ENCODE measurements around the gene BST1.
"Not testable (repeated sequence)": the region's sequence is repeated elsewhere in the genome, so short reads cannot be mapped to it uniquely, and the experiment has no call there.

BST1 gene

GRCh38 chr4:15729910-15730533 lies 27.2 kb downstream of the BST1 start:
- H3K27ac ChIP-seq (ENCODE audit: low read depth, low read length) = 0 out of 2 replicates have a peak overlapping the region, but pooled peaks have one; percentile 11
- no peak overlapping the region for H3K4me3 ChIP-seq (ENCODE audit: insufficient read depth, low read length, poor library complexity, severe bottlenecking)
- no peak overlapping the region for H2AFZ ChIP-seq (ENCODE audit: low read depth, low read length, severe bottlenecking)
- no peaks in the 10 kb centered on the region for H3K36me3 ChIP-seq (ENCODE audit: low read length)
- H3K9me3 ChIP-seq (ENCODE audit: insufficient read depth, low read length) = no peaks in the 10 kb centered on the region
- peak overlapping the region; percentile 49 for H3K4me2 ChIP-seq (ENCODE audit: low read depth, low read length, poor library complexity, severe bottlenecking)
- H3K9me2 ChIP-seq (replicated peaks; ENCODE audit: insufficient read depth, low read length) = no peaks in the 10 kb centered on the region
- TF ChIP-seq, protein P1, sequence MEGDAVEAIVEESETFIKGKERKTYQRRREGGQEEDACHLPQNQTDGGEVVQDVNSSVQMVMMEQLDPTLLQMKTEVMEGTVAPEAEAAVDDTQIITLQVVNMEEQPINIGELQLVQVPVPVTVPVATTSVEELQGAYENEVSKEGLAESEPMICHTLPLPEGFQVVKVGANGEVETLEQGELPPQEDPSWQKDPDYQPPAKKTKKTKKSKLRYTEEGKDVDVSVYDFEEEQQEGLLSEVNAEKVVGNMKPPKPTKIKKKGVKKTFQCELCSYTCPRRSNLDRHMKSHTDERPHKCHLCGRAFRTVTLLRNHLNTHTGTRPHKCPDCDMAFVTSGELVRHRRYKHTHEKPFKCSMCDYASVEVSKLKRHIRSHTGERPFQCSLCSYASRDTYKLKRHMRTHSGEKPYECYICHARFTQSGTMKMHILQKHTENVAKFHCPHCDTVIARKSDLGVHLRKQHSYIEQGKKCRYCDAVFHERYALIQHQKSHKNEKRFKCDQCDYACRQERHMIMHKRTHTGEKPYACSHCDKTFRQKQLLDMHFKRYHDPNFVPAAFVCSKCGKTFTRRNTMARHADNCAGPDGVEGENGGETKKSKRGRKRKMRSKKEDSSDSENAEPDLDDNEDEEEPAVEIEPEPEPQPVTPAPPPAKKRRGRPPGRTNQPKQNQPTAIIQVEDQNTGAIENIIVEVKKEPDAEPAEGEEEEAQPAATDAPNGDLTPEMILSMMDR (IDR thresholded peaks at IDR 0.05; ENCODE audit: insufficient read depth, low read length, poor library complexity, severe bottlenecking) = peak; percentile 89
- no peak for TF ChIP-seq EZH2phosphoT487 (conservative IDR thresholded peaks at IDR 0.05; ENCODE audit: low read length)
- H3K79me2 ChIP-seq (ENCODE audit: insufficient read depth, low read length) = no peaks in the 10 kb centered on the region
- H3K9ac ChIP-seq (ENCODE audit: low read length) = no peak overlapping the region
- H3F3A ChIP-seq (ENCODE audit: insufficient read depth) = peaks cover 5% of the 10 kb centered on the region; the same call in 1 of the 2 replicates
- H3K27me3 ChIP-seq (ENCODE audit: low read length) = no peaks in the 10 kb centered on the region
- no peaks in the 10 kb centered on the region for H4K20me1 ChIP-seq (ENCODE audit: low read depth, low read length)

DNA sequence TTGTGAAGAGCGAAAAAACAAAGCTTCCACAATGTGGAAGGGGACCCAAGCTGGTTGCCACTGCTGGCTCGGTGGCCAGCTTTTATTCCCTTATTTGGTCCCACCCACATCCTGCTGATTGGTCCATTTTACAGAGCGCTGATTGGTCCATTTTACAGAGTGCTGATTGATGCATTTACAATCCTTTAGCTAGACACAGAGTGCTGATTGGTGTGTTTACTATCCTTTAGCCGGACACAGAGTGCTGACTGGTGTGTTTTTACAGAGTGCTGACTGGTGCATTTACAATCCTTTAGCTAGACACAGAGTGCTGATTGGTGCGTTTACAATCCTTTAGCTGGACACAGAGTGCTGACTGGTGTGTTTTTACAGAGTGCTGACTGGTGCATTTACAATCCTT lies 30.2 kb downstream of the BST1 start:
- H3K79me2 ChIP-seq (ENCODE audit: insufficient read depth, low read length) = not testable (repeated sequence)

GRCh38 chr4:15735536-15735935 lies 32.7 kb downstream of the BST1 start:
- H3K9ac ChIP-seq (ENCODE audit: low read length) = no peak overlapping the region
- no peaks in the 10 kb centered on the region for H3K9me3 ChIP-seq (ENCODE audit: insufficient read depth, low read length)
- H3K27ac ChIP-seq (ENCODE audit: low read depth, low read length) = no peak overlapping the region
- no peaks in the 10 kb centered on the region for H3K36me3 ChIP-seq (ENCODE audit: low read length)
- TF ChIP-seq EZH2phosphoT487 (conservative IDR thresholded peaks at IDR 0.05; ENCODE audit: low read length) = no peak
- TF ChIP-seq, protein P1 (IDR thresholded peaks at IDR 0.05; ENCODE audit: insufficient read depth, low read length, poor library complexity, severe bottlenecking) = no peak
- H3K27me3 ChIP-seq (ENCODE audit: low read length) = no peaks in the 10 kb centered on the region
- H3K4me2 ChIP-seq (ENCODE audit: low read depth, low read length, poor library complexity, severe bottlenecking) = no peak overlapping the region
- no peaks in the 10 kb centered on the region for H3K9me2 ChIP-seq (replicated peaks; ENCODE audit: insufficient read depth, low read length)
- no peaks in the 10 kb centered on the region; the same call in 1 of the 2 replicates for H3F3A ChIP-seq (ENCODE audit: insufficient read depth)
- no peaks in the 10 kb centered on the region for H3K79me2 ChIP-seq (ENCODE audit: insufficient read depth, low read length)
- H2AFZ ChIP-seq (ENCODE audit: low read depth, low read length, severe bottlenecking) = no peak overlapping the region
- no peak overlapping the region for H3K4me3 ChIP-seq (ENCODE audit: insufficient read depth, low read length, poor library complexity, severe bottlenecking)
- H4K20me1 ChIP-seq (ENCODE audit: low read depth, low read length) = no peaks in the 10 kb centered on the region

More for the DNA sequence above, 30.2 kb downstream of the BST1 start:
- not testable (repeated sequence) for H4K20me1 ChIP-seq (ENCODE audit: low read depth, low read length); H3K4me2 ChIP-seq (ENCODE audit: low read depth, low read length, poor library complexity, severe bottlenecking); H3K27ac ChIP-seq (ENCODE audit: low read depth, low read length); H3F3A ChIP-seq (ENCODE audit: insufficient read depth); H3K9me2 ChIP-seq (replicated peaks; ENCODE audit: insufficient read depth, low read length); H2AFZ ChIP-seq (ENCODE audit: low read depth, low read length, severe bottlenecking); H3K27me3 ChIP-seq (ENCODE audit: low read length); H3K36me3 ChIP-seq (ENCODE audit: low read length); H3K9me3 ChIP-seq (ENCODE audit: insufficient read depth, low read length); H3K4me3 ChIP-seq (ENCODE audit: insufficient read depth, low read length, poor library complexity, severe bottlenecking); H3K9ac ChIP-seq (ENCODE audit: low read length)

DNA sequence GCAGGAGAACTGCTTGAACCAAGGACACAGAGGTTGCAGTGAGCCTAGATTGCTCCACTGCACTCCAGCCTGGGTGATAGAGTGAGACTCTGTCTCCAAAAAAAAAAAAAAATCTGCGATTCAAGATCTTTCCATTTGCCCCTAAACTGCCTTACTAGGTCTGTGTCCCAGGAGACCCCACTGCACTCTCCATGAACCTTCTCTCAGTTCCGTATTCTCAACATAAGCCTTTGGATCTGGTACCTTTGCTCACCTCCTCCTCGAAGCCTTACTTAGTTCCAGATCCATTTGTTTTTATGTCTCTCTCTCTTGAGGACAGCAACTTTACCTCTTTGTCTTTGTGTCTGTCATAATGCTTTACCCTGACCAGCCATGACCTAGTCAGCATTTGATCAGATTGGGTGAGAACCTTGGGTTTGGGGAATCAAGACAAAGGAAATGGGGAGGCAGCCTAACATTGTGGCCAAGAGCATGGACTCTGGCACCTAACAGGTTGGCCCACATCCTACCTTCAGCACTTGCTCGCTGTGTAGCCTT lies 33.7 kb downstream of the BST1 start:
- H3K9ac ChIP-seq (ENCODE audit: low read length) = no peak overlapping the region
- no peaks in the 10 kb centered on the region for H3F3A ChIP-seq (ENCODE audit: insufficient read depth)
- H4K20me1 ChIP-seq (ENCODE audit: low read depth, low read length) = no peaks in the 10 kb centered on the region
- H2AFZ ChIP-seq (ENCODE audit: low read depth, low read length, severe bottlenecking) = no peak overlapping the region
- peaks cover 1% of the 10 kb centered on the region; the same call in 1 of the 2 replicates for H3K9me3 ChIP-seq (ENCODE audit: insufficient read depth, low read length)
- H3K9me2 ChIP-seq (replicated peaks; ENCODE audit: insufficient read depth, low read length) = no peaks in the 10 kb centered on the region
- no peak overlapping the region for H3K4me3 ChIP-seq (ENCODE audit: insufficient read depth, low read length, poor library complexity, severe bottlenecking)
- H3K27ac ChIP-seq (ENCODE audit: low read depth, low read length) = no peak overlapping the region
- H3K27me3 ChIP-seq (ENCODE audit: low read length) = no peaks in the 10 kb centered on the region
- no peaks in the 10 kb centered on the region for H3K79me2 ChIP-seq (ENCODE audit: insufficient read depth, low read length)
- no peaks in the 10 kb centered on the region for H3K36me3 ChIP-seq (ENCODE audit: low read length)
- no peak for TF ChIP-seq EZH2phosphoT487 (conservative IDR thresholded peaks at IDR 0.05; ENCODE audit: low read length)
- TF ChIP-seq, protein P1 (IDR thresholded peaks at IDR 0.05; ENCODE audit: insufficient read depth, low read length, poor library complexity, severe bottlenecking) = no peak
- no peak overlapping the region for H3K4me2 ChIP-seq (ENCODE audit: low read depth, low read length, poor library complexity, severe bottlenecking)
